GM12801 (cell line): ENCODE measurements around the gene NPHP4.

Experiments used
- TF ChIP-seq, protein P1 (sequence below): IDR thresholded peaks from one replicate; pipeline ENCODE4 v1.5.1; 2011; ENCODE audit warnings: control low read depth; ENCODE audit not compliant: insufficient read length; ENCODE audit errors: extremely low read depth

The NPHP4 gene

DNA sequence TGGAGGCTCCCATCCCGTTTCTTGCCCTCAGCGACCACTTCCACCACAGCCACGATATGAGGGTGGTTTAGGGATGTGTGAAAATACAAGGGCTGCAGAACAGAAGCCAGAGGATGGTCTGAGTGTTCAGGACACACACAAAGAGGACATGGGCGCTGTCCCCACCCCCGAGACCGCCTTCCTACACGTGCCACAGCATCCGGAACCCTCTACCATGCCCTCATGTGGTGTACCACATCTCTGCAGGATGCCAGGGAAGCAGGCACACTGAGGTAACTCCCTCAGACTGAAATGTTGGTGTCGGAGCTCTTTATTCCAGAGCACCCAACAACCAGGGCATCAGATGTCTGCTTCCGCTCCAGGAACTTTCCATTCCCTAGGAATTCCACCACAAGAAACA, 23.1 kb downstream of the NPHP4 start:
- TF ChIP-seq, protein P1, sequence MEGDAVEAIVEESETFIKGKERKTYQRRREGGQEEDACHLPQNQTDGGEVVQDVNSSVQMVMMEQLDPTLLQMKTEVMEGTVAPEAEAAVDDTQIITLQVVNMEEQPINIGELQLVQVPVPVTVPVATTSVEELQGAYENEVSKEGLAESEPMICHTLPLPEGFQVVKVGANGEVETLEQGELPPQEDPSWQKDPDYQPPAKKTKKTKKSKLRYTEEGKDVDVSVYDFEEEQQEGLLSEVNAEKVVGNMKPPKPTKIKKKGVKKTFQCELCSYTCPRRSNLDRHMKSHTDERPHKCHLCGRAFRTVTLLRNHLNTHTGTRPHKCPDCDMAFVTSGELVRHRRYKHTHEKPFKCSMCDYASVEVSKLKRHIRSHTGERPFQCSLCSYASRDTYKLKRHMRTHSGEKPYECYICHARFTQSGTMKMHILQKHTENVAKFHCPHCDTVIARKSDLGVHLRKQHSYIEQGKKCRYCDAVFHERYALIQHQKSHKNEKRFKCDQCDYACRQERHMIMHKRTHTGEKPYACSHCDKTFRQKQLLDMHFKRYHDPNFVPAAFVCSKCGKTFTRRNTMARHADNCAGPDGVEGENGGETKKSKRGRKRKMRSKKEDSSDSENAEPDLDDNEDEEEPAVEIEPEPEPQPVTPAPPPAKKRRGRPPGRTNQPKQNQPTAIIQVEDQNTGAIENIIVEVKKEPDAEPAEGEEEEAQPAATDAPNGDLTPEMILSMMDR, result no peak

DNA sequence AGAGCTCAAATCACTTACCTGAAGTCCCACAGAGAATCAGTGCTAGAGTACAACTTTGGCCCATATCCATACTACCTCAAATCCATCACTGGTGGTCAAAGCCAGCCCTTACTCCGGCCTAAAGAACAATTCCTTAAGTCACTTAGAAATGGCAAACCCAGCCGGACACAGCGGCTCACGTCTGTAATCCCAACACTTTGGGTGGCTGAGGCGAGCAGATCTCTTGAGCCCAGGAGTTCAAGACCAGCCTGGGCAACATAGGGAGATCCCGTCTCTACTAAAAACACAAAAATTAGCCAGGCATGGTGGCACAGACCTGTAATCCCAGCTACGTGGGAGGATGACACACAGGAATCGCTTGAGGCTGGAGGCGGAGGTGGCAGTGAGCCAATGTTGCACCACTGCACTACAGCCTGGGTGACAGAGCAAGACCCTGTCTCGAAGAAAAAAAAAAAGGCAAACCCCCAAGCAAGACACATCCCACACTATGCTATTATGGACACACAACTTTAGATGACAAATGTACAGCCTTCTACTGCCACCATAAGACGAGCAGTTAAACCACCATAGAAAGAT, 24.0 kb downstream of the NPHP4 start:
- TF ChIP-seq, protein P1, result no peak

DNA sequence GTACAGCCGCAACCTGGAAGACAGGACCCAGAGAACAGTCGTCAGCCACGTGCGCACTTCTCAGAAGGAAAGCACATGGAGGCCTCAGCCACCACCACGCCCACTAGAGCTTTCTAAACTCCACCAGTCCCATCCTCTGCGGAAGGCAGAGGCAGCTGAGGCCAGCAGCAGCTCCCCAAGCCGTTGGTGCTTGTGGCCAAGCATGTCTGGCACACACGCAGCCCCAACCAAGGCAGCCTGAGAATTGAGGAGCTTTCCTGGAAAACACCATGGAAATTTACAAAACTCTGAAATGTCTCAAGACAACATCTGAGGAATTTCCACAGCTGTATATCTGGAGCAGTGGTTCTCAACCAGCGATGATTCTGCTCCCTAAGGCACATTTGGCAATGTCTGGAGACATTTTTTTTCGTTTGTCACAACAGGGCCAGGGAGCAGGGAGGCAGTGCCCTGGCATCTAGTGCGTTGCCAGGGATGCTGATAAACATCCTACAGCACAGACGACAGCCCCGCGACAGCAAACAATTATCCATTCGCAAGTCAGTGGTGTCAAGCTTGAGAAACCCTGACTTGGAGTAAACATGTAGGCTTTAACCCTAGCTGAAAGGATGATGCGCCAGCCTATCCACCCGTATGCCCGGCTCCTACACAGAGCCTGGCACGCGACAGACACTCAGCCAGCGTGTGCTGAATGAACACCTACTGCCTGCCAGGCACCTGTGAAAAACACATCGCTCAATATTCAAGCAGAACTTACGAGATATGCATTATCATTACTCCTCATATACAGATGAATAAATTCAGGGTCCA, 24.7 kb downstream of the NPHP4 start:
- TF ChIP-seq, protein P1, result no peak

DNA sequence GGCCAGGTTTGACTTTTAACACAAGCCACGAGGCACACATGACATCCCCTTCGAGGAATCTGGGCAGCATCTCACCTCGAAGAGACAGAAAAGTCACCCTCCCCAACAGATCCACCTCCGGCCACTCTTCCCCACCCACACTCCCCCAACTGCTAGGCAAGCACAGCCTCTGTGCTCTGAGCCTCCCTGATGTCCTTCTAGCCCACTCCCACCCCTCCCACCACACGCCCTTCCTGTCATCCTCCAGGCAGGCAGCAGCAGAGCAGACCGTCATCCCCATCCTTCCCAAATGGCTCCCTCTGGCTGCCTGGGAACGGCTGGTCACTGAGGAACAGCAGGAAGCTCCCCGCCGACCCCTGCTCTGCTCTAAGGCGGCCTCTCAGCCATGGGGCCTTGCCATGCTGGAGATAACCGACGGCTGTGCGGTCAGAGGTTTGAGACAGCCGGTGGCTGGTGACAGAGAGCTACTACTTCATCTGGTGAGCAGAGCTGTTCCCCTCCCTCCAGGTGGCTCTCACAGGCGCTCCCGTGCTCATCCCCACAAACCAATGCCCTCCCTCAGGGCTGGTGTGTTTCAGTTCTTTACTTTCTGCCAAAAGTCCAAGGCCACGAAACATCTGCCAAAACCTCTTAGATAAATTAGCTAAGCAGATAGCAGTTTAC, 25.6 kb downstream of the NPHP4 start:
- TF ChIP-seq, protein P1, result no peak

DNA sequence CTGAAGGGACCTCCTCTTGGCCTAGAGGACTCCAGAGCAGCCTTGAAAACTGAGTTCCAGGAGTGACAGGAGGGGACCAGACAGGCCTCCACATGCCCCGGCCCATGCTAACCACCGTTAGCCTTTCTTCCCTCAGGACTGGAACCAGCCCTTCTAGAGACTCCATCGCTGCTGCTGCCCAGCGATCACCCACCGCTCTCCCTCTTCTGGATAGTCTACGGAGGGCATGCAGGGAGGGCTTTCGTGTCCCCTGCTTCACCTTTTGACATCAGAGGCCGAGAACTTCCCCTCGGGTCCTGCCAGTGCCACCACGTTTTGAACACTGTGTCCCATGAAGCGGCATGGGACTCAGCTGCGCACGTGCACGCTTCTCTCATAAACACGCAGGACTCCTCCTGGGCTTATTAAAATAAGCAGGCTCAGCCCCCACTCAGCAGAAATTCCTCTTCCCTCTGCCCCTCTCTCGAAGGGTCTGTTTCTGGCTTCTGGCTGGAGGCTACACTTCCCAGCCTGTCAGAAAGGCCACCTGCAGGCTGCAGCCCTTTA, 26.6 kb downstream of the NPHP4 start:
- TF ChIP-seq, protein P1, result no peak

DNA sequence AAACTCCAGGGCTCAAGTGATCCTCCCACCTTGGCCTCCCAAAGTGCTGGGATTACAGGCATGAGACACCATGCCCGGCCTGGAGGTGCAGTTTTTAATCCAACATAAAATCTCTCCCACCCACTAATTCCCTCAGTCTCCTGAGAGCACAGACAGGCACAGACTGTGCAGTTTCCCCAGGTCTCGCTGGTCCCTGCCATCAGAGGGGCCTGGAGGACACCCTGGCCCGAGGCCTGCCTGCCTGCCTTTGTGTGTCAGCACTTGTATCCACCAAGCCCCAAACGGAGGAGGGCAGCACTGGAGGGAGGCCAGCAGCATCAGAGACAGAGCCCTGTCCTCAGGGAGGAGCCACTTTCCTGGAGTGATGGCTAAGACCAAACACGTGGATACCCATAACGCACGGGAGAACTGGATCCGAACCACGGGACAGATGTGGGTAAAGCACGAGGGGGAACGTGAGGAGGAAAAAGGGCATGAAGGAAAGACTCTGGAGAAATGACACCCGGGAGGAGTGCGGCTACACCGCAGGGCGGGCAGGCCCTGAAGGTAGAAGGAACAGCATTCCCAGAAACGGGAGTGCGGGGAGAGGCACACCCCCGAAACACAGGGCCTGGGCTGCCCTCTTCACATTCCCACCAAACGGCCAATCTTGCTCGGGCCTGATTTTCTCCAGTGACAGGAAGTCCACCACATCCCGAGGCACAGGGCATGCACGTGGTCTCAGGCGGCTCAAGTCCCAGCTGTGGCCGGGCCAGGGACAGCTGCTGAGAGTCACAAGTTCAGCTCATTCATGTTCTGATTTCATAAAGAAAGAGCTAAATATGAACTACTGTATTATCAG, 29.7 kb downstream of the NPHP4 start:
- TF ChIP-seq, protein P1, result no peak
